Uterus (tissue), 4 donors: ENCODE data around the gene ITGA2B. TPM values are rescaled to one million over a fixed set of nuclear protein-coding genes. Genes with fewer than 3 reads are reported as not detected.

Experiments used
- DNase-seq, 2 donors: peaks; one replicate each; pipeline ENCODE4 v3.0.0-alpha.2; 2019 to 2020
- H3K27ac ChIP-seq, 2 donors: fragments of 200-600 bp; sonication (generic); 1 replicate in 1 of 2; 2 replicates in 1 of 2; pipeline ENCODE4 v1.5.1; 2016 to 2018
- H3K27me3 ChIP-seq, 2 donors: fragments of 200-600 bp; sonication (generic); one replicate each; pipeline ENCODE4 v1.5.1; 2018 to 2019; ENCODE audit warnings: control low read depth in 1 of 2
- H3K36me3 ChIP-seq, 2 donors: fragments of 200-600 bp; sonication (generic); one replicate each; pipeline ENCODE4 v1.5.1; 2019; ENCODE audit warnings: control low read depth in 1 of 2
- H3K4me1 ChIP-seq, 2 donors: fragments of 200-600 bp; sonication (generic); one replicate each; pipeline ENCODE4 v1.5.1; 2018 to 2019; ENCODE audit warnings: control low read depth in 1 of 2
- H3K4me3 ChIP-seq, 2 donors: fragments of 200-600 bp; sonication (generic); 1 replicate in 1 of 2; 2 replicates in 1 of 2; pipeline ENCODE4 v1.5.1; 2018 to 2019; ENCODE audit warnings: mild to moderate bottlenecking in 1 of 2
- H3K9me3 ChIP-seq, 2 donors: fragments of 200-600 bp; sonication (generic); one replicate each; pipeline ENCODE4 v1.5.1; 2019; ENCODE audit warnings: control low read depth in 1 of 2
- CTCF ChIP-seq, 4 experiments: fragments of 200-600 bp in 2 of 4; fragments of 450-650 bp in 2 of 4; sonication (generic) in 2 of 4; IDR thresholded peaks; one replicate each; pipeline ENCODE4 v1.5.1; 2016 to 2019; ENCODE audit warnings: antibody characterized with exemption in 4 of 4, mild to moderate bottlenecking in 2 of 4, moderate library complexity in 1 of 4
- POLR2A ChIP-seq, 2 donors: fragments of 450-650 bp; IDR thresholded peaks; one replicate each; pipeline ENCODE4 v1.6.1; 2016; ENCODE audit warnings: antibody characterized with exemption in 2 of 2, mild to moderate bottlenecking in 1 of 2, moderate library complexity in 1 of 2
- intact Hi-C: fragments of 100-400 bp; cut with DNase I; formaldehyde crosslinking; loops from one replicate; pipeline ENCODE4 v1.15.1; 2023; ENCODE audit warnings: low total_unique reads
- total RNA-seq, 4 donors: library from RNA; depleted of rRNA in 3 of 4; stranded (reverse); fragments of >200 nt in 3 of 4; gene quantifications; one replicate each; pipeline versions ENCODE4 v1.1.0 to v1.2.4, GENCODE V29; 2014 to 2023
- donor health status: DM: yes; HTN: yes; CAD: no.

ITGA2B gene
- total RNA-seq, 4 donors from 2014 or later = 7.4 to 7.7 TPM; not detected in 2

GRCh38 chr17:44381810-44382305 is 7.6 kb downstream of the ITGA2B start:
- Histone ChIP-seq H3K27me3 (no peaks in the 10 kb centered on the region), H3K27ac (no peak overlapping the region), H3K4me1 (no peaks in the 10 kb centered on the region), H3K9me3 (no peaks in the 10 kb centered on the region), H3K4me3 (no peak overlapping the region), H3K36me3 (no peaks in the 10 kb centered on the region)
- TF ChIP-seq CTCF (IDR thresholded peaks at IDR 0.05) = no peak
- no peak for TF ChIP-seq POLR2A (IDR thresholded peaks at IDR 0.05)
- DNase-seq = no peak
- intact Hi-C loops = no loop called here

- TF ChIP-seq CTCF (IDR thresholded peaks at IDR 0.05) (no peak), POLR2A (IDR thresholded peaks at IDR 0.05) (no peak)
- Histone ChIP-seq H3K27ac (no peak overlapping the region), H3K4me3 (no peak overlapping the region), H3K36me3 (no peaks in the 10 kb centered on the region), H3K27me3 (no peaks in the 10 kb centered on the region), H3K9me3 (no peaks in the 10 kb centered on the region), H3K4me1 (no peaks in the 10 kb centered on the region)
- intact Hi-C loops = no loop called here
- no peak for DNase-seq
These were observed 8.7 kb downstream of the ITGA2B start for GRCh38 chr17:44380767-44381166.

- DNase-seq = no peak
- no peaks in the 10 kb centered on the region for H3K4me1 ChIP-seq
- intact Hi-C loops = no loop called here
- no peaks in the 10 kb centered on the region for H3K9me3 ChIP-seq
- no peak overlapping the region for H3K4me3 ChIP-seq
- no peaks in the 10 kb centered on the region for H3K27me3 ChIP-seq
- no peak overlapping the region for H3K27ac ChIP-seq
- no peaks in the 10 kb centered on the region for H3K36me3 ChIP-seq
- no peak for TF ChIP-seq POLR2A (IDR thresholded peaks at IDR 0.05)
- TF ChIP-seq CTCF (IDR thresholded peaks at IDR 0.05) = no peak
These were observed 9.6 kb downstream of the ITGA2B start for GRCh38 chr17:44379887-44380286.

- Histone ChIP-seq H3K4me1 (no peaks in the 10 kb centered on the region), H3K4me3 (no peak overlapping the region), H3K27ac (no peak overlapping the region), H3K36me3 (no peaks in the 10 kb centered on the region), H3K9me3 (no peaks in the 10 kb centered on the region), H3K27me3 (no peaks in the 10 kb centered on the region)
- intact Hi-C loops = no loop called here
- no peak for DNase-seq
- TF ChIP-seq CTCF (IDR thresholded peaks at IDR 0.05) (no peak), POLR2A (IDR thresholded peaks at IDR 0.05) (no peak)
These were observed 11.2 kb downstream of the ITGA2B start for GRCh38 chr17:44378171-44378705.

GRCh38 chr17:44376779-44377178 is 12.7 kb downstream of the ITGA2B start:
- Histone ChIP-seq H3K9me3 (no peaks in the 10 kb centered on the region), H3K27me3 (no peaks in the 10 kb centered on the region), H3K36me3 (no peaks in the 10 kb centered on the region), H3K4me3 (no peak overlapping the region), H3K4me1 (no peaks in the 10 kb centered on the region), H3K27ac (no peak overlapping the region)
- TF ChIP-seq CTCF (IDR thresholded peaks at IDR 0.05) (no peak), POLR2A (IDR thresholded peaks at IDR 0.05) (no peak)
- DNase-seq = no peak
- intact Hi-C loops = no loop called here
